OCI-LY7 (cell line): ENCODE measurements around the gene FMNL2.

Experiments
- CTCF ChIP-seq: fragments of 200-600 bp; sonication (generic); conservative IDR thresholded peaks from 2 replicates; pipeline ENCODE4 v1.5.1; 2014; ENCODE audit warnings: mild to moderate bottlenecking, antibody characterized with exemption, low read length, moderate library complexity, mixed read lengths
- EZH2phosphoT487 ChIP-seq: fragments of 200-600 bp; sonication (generic); IDR thresholded peaks from 2 replicates; pipeline ENCODE4 v1.6.1; 2018; ENCODE audit warnings: low read depth, borderline replicate concordance, mild to moderate bottlenecking, mixed run types, antibody characterized with exemption, low read length, moderate library complexity, mixed read lengths

GRCh38 chr2:152465541-152465940 lies 130.6 kb downstream of the FMNL2 start:
- TF ChIP-seq CTCF (no peak), EZH2phosphoT487 (no peak)
